ENCODE measurements around the gene MLANA. TPM values are rescaled to one million over a fixed set of nuclear protein-coding genes. Genes with fewer than 3 reads are reported as not detected.

Gene MLANA
- total and polyA plus RNA-seq, 10 of the 15 experiments (the other 5 are each of a cell fraction or from before 2014, with no cell fraction given) = 0.11 to 0.26 (median 0.13) TPM; not detected in 6

- H3K36me3 ChIP-seq (ENCODE audit: control insufficient read depth in 2 of 2, insufficient read depth in 2 of 2, low read length in 1 of 2) = peaks cover 0 to 2% of the 10 kb centered on the region in 2 experiments; a peak in 1 of 4 replicates
- ATAC-seq (no peak), FAIRE-seq (no peak), DNase-seq (ENCODE audit: low read depth, low spot score) (no peak)
- POLR2A ChIA-PET = interaction anchor here (0.6 to 2.5 kb wide), 3 partner anchors 16 to 81 kb away, joined by 3 to 7 read pairs (median 6); no protein-coding TSS in a partner anchor
- H3K27ac ChIP-seq (ENCODE audit: control insufficient read depth, insufficient read depth) = no peak overlapping the region
- intact Hi-C loops (cut with micrococcal nuclease; ENCODE audit: unreplicated experiment) = no loop called here
- in situ Hi-C loops (cut with MboI) = loop anchor here (25.0 kb wide), 2 partner anchors 417 to 1892 kb away; partner anchors contain the start of gene DMAC1
- H3K9me3 ChIP-seq (replicated peaks; ENCODE audit: control insufficient read depth, insufficient read depth, low read length) = no peaks in the 10 kb centered on the region
- H4K20me1 ChIP-seq (ENCODE audit: control insufficient read depth, insufficient read depth) = no peaks in the 10 kb centered on the region; the same call in 1 of the 2 replicates
- no peaks in the 10 kb centered on the region for H3K4me1 ChIP-seq (ENCODE audit: control insufficient read depth, insufficient read depth, low read length)
- no peak overlapping the region for H3K4me2 ChIP-seq (ENCODE audit: control insufficient read depth, insufficient read depth)
- no peak overlapping the region for H2AFZ ChIP-seq (ENCODE audit: control insufficient read depth, low read depth, low read length)
- RAD21 ChIA-PET (ENCODE audit: unreplicated experiment) = interaction anchor here (0.9 to 1.5 kb wide), 3 partner anchors 8 to 25 kb away, joined by 3 to 7 read pairs (median 3); no protein-coding TSS in a partner anchor
- no peaks in the 10 kb centered on the region for H3K27me3 ChIP-seq (replicated peaks in 1 of 2; ENCODE audit: control insufficient read depth in 2 of 2, insufficient read depth in 2 of 2, low read length in 1 of 2)
- no peak overlapping the region for H3K9ac ChIP-seq (ENCODE audit: control insufficient read depth, insufficient read depth, low read length)
- 73% methylated on average over 6 of the region's 6 CpGs for WGBS (ENCODE audit: insufficient coverage, insufficient replicate concordance, low lambda C conversion rate, missing lambda C conversion rate)
- SMC1A ChIA-PET (ENCODE audit: uncharacterized antibody, unreplicated experiment) = interaction anchor here (0.5 to 1.8 kb wide), 6 partner anchors 10 to 288 kb away, joined by 3 to 12 read pairs (median 4); a partner anchor contains a TSS
- BruUV-seq (replicated peaks) = no TSS peak
- H3K4me3 ChIP-seq = no peak overlapping the region
- no peaks in the 10 kb centered on the region for H3K79me2 ChIP-seq (ENCODE audit: control insufficient read depth, insufficient read depth, low read length)
- CTCF ChIA-PET = interaction anchor here (1.0 to 8.1 kb wide), 5 partner anchors 9 to 411 kb away, joined by 3 to 62 read pairs (median 5); no protein-coding TSS in a partner anchor
- TF ChIP-seq NBN (IDR thresholded peaks at IDR 0.05) (no peak), HDGF (IDR thresholded peaks at IDR 0.05) (no peak), MXI1 (IDR thresholded peaks at IDR 0.05; ENCODE audit: low read depth, low read length) (no peak), NFXL1 (IDR thresholded peaks at IDR 0.05; ENCODE audit: borderline replicate concordance) (no peak), SUZ12 (IDR thresholded peaks at IDR 0.05; ENCODE audit: unreplicated experiment) (no peak), SMC3 (IDR thresholded peaks at IDR 0.05; ENCODE audit: borderline replicate concordance, low read length) (no peak), SMAD5 (IDR thresholded peaks at IDR 0.05; ENCODE audit: low read depth) (no peak), EED (IDR thresholded peaks at IDR 0.05; ENCODE audit: low read depth) (no peak), JUNB (IDR thresholded peaks at IDR 0.05) (no peak), RBBP5 (conservative IDR thresholded peaks at IDR 0.05) (no peak)
Measured at GRCh38 chr9:5895782-5896181, 5.1 kb downstream of the MLANA start.
